ENCODE data around the gene HDDC3. TPM values are rescaled to one million over a fixed set of nuclear protein-coding genes. Genes with fewer than 3 reads are reported as not detected.
"Not testable (repeated sequence)": the region's sequence is repeated elsewhere in the genome, so short reads cannot be mapped to it uniquely, and the experiment has no call there.

The HDDC3 gene
- total RNA-seq, 1 experiment from 2014 or later = 13.3 TPM

GRCh38 chr15:90909976-90910375 is 22.4 kb downstream of the HDDC3 start:
- Histone ChIP-seq H2BK15ac (ENCODE audit: low read depth, low read length) (no peak overlapping the region), H3K27ac (ENCODE audit: insufficient read length, low read depth, low read length) (no peak overlapping the region), H4K20me1 (ENCODE audit: control insufficient read depth, insufficient read depth, insufficient read length) (no peaks in the 10 kb centered on the region), H2BK20ac (ENCODE audit: low read depth, low read length, poor library complexity, severe bottlenecking) (no peak overlapping the region), H2BK5ac (ENCODE audit: insufficient read length, low read length) (no peak overlapping the region), H2AFZ (ENCODE audit: low read length) (no peak overlapping the region), H4K91ac (ENCODE audit: insufficient read length, low read depth, low read length) (no peak overlapping the region), H3K56ac (ENCODE audit: insufficient read length, low read depth, low read length) (no peak overlapping the region), H3K79me1 (ENCODE audit: insufficient read depth, low read depth, low read length, poor library complexity, severe bottlenecking) (no peaks in the 10 kb centered on the region), H3T11ph (ENCODE audit: low read length) (no peak overlapping the region), H3K4me2 (ENCODE audit: insufficient read depth, insufficient read length, low read length) (no peak overlapping the region), H3K4ac (ENCODE audit: low read depth, low read length) (no peak overlapping the region), H3K18ac (ENCODE audit: insufficient read length, low read depth, low read length) (no peak overlapping the region), H2BK12ac (ENCODE audit: insufficient read length, low read depth, low read length) (no peak overlapping the region), H3K14ac (ENCODE audit: insufficient read depth, low read length) (no peak overlapping the region), H3K9ac (ENCODE audit: extremely low read depth, insufficient read length, low read length) (no peak overlapping the region), H3K4me1 (ENCODE audit: insufficient read depth, low read length) (no peaks in the 10 kb centered on the region), H3K79me2 (ENCODE audit: insufficient read depth, low read length) (no peaks in the 10 kb centered on the region), H3K9me3 (ENCODE audit: control insufficient read depth, low read depth, low read length) (no peaks in the 10 kb centered on the region), H2AK5ac (ENCODE audit: insufficient read length, low read length) (no peak overlapping the region), H3K23me2 (ENCODE audit: insufficient read length, low read depth, low read length, poor library complexity, severe bottlenecking) (no peaks in the 10 kb centered on the region), H3K23ac (ENCODE audit: insufficient read length, low read depth, low read length) (no peak overlapping the region), H3K27me3 (ENCODE audit: insufficient read depth, low read length) (no peaks in the 10 kb centered on the region), H4K5ac (ENCODE audit: insufficient read length, low read depth, low read length) (no peak overlapping the region), H2BK120ac (ENCODE audit: low read depth, low read length, poor library complexity, severe bottlenecking) (no peak overlapping the region), H4K8ac (replicated peaks; ENCODE audit: insufficient read length, low read depth, low read length) (no peak overlapping the region)
- H3K27ac Mint-ChIP-seq = no peak overlapping the region
- H3K36me3 Mint-ChIP-seq (ENCODE audit: insufficient read depth in 1 of 3, low read depth in 3 of 3) = peaks cover 10 to 51% (median 19%) of the 10 kb centered on the region in 3 experiments
- no peak for DNase-seq
- H3K9me3 Mint-ChIP-seq = no peaks in the 10 kb centered on the region
- TF ChIP-seq CTCF (conservative IDR thresholded peaks at IDR 0.05) = no peak
- WGBS (ENCODE audit: extremely low coverage, insufficient read length, low lambda C conversion rate) = no CpG with 5 or more reads among the region's 8 CpGs
- H3K27me3 Mint-ChIP-seq (ENCODE audit: low read depth) = peaks cover 1% of the 10 kb centered on the region; the same call in 1 of the 2 replicates
- no peaks in the 10 kb centered on the region for H3K4me1 Mint-ChIP-seq
- H3K4me3 Mint-ChIP-seq = no peak overlapping the region

DNA sequence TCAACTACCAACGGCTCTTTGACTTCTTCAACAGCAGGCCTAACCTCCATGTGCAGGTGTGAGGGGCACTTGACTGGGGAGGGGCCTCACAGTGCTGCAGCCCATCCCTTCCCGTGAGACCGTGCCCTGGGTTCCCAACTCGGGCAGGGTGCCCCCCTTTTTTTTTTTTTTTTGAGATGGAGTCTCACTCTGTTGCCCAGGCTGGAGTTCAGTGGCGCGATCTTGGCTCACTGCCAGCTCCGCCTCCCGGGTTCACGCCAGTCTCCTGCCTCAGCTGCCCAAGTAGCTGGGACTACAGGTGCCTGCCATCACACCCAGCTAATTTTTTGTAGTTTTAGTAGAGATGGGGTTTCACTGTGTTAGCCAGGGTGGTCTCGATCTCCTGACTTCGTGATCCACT is 22.9 kb downstream of the HDDC3 start:
- not testable (repeated sequence) for H3K79me2 ChIP-seq (ENCODE audit: insufficient read depth, low read length); H4K8ac ChIP-seq (replicated peaks; ENCODE audit: insufficient read length, low read depth, low read length); H3K4me1 Mint-ChIP-seq; H4K91ac ChIP-seq (ENCODE audit: insufficient read length, low read depth, low read length); H2AK5ac ChIP-seq (ENCODE audit: insufficient read length, low read length); H3K9me3 Mint-ChIP-seq; H3K27me3 Mint-ChIP-seq (ENCODE audit: low read depth); H3K9ac ChIP-seq (ENCODE audit: extremely low read depth, insufficient read length, low read length); H3K4me2 ChIP-seq (ENCODE audit: insufficient read depth, insufficient read length, low read length); H3T11ph ChIP-seq (ENCODE audit: low read length); H3K23ac ChIP-seq (ENCODE audit: insufficient read length, low read depth, low read length); H3K4me1 ChIP-seq (ENCODE audit: insufficient read depth, low read length); H3K4ac ChIP-seq (ENCODE audit: low read depth, low read length); H3K27ac ChIP-seq (ENCODE audit: insufficient read length, low read depth, low read length); H3K56ac ChIP-seq (ENCODE audit: insufficient read length, low read depth, low read length); H3K23me2 ChIP-seq (ENCODE audit: insufficient read length, low read depth, low read length, poor library complexity, severe bottlenecking); H2BK12ac ChIP-seq (ENCODE audit: insufficient read length, low read depth, low read length); H3K79me1 ChIP-seq (ENCODE audit: insufficient read depth, low read depth, low read length, poor library complexity, severe bottlenecking); H2BK15ac ChIP-seq (ENCODE audit: low read depth, low read length); H2BK120ac ChIP-seq (ENCODE audit: low read depth, low read length, poor library complexity, severe bottlenecking); H3K18ac ChIP-seq (ENCODE audit: insufficient read length, low read depth, low read length); H2AFZ ChIP-seq (ENCODE audit: low read length); DNase-seq; H2BK20ac ChIP-seq (ENCODE audit: low read depth, low read length, poor library complexity, severe bottlenecking); H3K9me3 ChIP-seq (ENCODE audit: control insufficient read depth, low read depth, low read length); H3K27ac Mint-ChIP-seq; H3K27me3 ChIP-seq (ENCODE audit: insufficient read depth, low read length); H2BK5ac ChIP-seq (ENCODE audit: insufficient read length, low read length); H3K4me3 Mint-ChIP-seq; H4K20me1 ChIP-seq (ENCODE audit: control insufficient read depth, insufficient read depth, insufficient read length); H3K14ac ChIP-seq (ENCODE audit: insufficient read depth, low read length); H4K5ac ChIP-seq (ENCODE audit: insufficient read length, low read depth, low read length)
- peaks cover 10 to 52% (median 19%) of the 10 kb centered on the region in 3 experiments for H3K36me3 Mint-ChIP-seq (ENCODE audit: insufficient read depth in 1 of 3, low read depth in 3 of 3)
- no CpG with 5 or more reads among the region's 11 CpGs for WGBS (ENCODE audit: extremely low coverage, insufficient read length, low lambda C conversion rate)
